ENCODE measurements around the gene DNAH9.

DNA sequence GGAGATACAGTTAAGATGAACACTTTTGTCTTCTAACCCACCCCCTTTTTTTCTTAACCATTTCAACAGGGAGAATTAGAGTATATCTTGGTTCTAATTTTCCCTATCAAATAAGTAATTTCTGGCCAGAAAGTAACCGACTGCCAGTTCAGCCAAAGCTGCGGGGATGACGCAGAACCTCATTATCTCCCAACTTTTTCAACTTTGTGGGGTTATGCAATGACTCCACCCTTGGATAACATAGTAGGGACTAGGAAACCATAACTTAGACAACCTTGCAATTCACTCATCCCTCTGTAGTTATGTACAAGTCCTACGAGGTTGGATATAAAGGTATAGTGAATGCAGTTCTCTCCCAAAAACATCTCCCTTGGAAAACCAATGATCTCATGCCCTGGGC, 215.0 kb downstream of the DNAH9 start:
- TF ChIP-seq POLR2A (IDR thresholded peaks at IDR 0.05; ENCODE audit: low read depth, low read length) (no peak), POLR2AphosphoS5 (IDR thresholded peaks at IDR 0.05; ENCODE audit: low read depth, low read length) (no peak), TAF1 (IDR thresholded peaks at IDR 0.05; ENCODE audit: borderline replicate concordance, low read depth, low read length) (no peak)
